ENCODE measurements around the gene MAVS.
"Not testable (repeated sequence)": the region's sequence is repeated elsewhere in the genome, so short reads cannot be mapped to it uniquely, and the experiment has no call there.

The MAVS gene

GRCh38 chr20:3839328-3839727, 7.3 kb upstream of the MAVS start:
- TF ChIP-seq, protein P1, sequence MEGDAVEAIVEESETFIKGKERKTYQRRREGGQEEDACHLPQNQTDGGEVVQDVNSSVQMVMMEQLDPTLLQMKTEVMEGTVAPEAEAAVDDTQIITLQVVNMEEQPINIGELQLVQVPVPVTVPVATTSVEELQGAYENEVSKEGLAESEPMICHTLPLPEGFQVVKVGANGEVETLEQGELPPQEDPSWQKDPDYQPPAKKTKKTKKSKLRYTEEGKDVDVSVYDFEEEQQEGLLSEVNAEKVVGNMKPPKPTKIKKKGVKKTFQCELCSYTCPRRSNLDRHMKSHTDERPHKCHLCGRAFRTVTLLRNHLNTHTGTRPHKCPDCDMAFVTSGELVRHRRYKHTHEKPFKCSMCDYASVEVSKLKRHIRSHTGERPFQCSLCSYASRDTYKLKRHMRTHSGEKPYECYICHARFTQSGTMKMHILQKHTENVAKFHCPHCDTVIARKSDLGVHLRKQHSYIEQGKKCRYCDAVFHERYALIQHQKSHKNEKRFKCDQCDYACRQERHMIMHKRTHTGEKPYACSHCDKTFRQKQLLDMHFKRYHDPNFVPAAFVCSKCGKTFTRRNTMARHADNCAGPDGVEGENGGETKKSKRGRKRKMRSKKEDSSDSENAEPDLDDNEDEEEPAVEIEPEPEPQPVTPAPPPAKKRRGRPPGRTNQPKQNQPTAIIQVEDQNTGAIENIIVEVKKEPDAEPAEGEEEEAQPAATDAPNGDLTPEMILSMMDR (IDR thresholded peaks at IDR 0.05; ENCODE audit: poor library complexity, severe bottlenecking), result no peak
- ATAC-seq (ENCODE audit: low read depth) (no peak), DNase-seq (ENCODE audit: low spot score) (no peak)
- Histone ChIP-seq H3K27me3 (ENCODE audit: insufficient read depth, poor library complexity, severe bottlenecking) (no peaks in the 10 kb centered on the region), H3K4me1 (ENCODE audit: insufficient read depth, poor library complexity, severe bottlenecking) (peaks cover 7% of the 10 kb centered on the region), H3K9me3 (ENCODE audit: severe bottlenecking) (peaks cover 5% of the 10 kb centered on the region), H3K36me3 (ENCODE audit: low read depth) (no peaks in the 10 kb centered on the region), H3K27ac (ENCODE audit: poor library complexity, severe bottlenecking) (no peak overlapping the region), H3K4me3 (ENCODE audit: severe bottlenecking) (no peak overlapping the region)

DNA sequence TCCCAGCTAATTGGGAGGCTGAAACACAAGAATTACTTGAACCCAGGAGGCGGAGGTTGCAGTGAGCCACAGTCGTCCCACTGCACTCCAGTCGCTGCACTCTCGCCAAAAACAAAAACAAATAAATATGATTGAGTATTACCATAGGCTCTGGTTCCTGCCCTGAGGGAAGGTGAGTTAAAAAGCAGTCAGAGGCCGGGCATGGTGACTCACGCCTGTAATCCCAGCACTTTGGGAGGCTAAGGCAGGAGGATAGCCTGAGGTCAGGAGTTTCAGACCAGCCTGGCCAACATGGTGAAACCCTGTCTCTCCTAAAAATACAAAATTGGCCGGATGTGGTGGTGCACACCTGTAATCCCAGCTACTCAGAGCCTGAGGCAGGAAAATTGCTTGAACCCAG, 6.4 kb upstream of the MAVS start:
- H3K27ac ChIP-seq (ENCODE audit: poor library complexity, severe bottlenecking); H3K4me3 ChIP-seq (ENCODE audit: severe bottlenecking); H3K27me3 ChIP-seq (ENCODE audit: insufficient read depth, poor library complexity, severe bottlenecking); H3K9me3 ChIP-seq (ENCODE audit: severe bottlenecking); H3K4me1 ChIP-seq (ENCODE audit: insufficient read depth, poor library complexity, severe bottlenecking); H3K36me3 ChIP-seq (ENCODE audit: low read depth); DNase-seq (ENCODE audit: low spot score): not testable (repeated sequence)
- ATAC-seq (ENCODE audit: low read depth), result peak; percentile 54

DNA sequence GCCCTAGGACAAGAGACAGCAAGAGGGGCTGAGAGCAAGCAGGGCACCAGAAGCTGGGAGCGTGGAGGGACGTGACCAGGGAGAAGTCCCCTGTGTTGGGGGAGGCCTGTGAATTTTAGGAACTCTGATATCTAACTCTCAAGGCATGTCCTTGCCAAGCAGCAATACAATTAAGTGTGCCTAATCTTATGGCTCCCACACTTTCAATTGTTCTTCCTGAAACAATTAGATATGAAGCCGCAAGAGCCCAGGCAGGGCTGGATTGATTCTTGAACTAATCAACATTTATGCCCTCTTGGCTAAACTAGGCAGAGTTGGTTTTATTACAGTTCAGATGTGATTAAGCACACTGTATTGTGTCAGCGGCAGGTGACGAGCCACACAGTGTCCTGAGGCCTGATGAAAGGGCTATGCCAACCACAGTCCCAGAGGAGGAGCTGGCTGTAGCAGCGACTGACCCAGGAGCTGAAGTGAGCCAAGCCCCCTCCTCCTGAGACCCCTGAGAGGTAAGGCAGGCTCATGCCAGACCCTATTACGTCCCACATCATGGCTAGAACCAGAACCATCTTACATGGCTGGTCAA, 4.2 kb upstream of the MAVS start:
- Histone ChIP-seq H3K27ac (ENCODE audit: poor library complexity, severe bottlenecking) (peak overlapping the region; percentile 70), H3K4me3 (ENCODE audit: severe bottlenecking) (no peak overlapping the region), H3K4me1 (ENCODE audit: insufficient read depth, poor library complexity, severe bottlenecking) (peaks cover 12% of the 10 kb centered on the region), H3K27me3 (ENCODE audit: insufficient read depth, poor library complexity, severe bottlenecking) (no peaks in the 10 kb centered on the region), H3K9me3 (ENCODE audit: severe bottlenecking) (no peaks in the 10 kb centered on the region), H3K36me3 (ENCODE audit: low read depth) (no peaks in the 10 kb centered on the region)
- TF ChIP-seq, protein P1 (IDR thresholded peaks at IDR 0.05; ENCODE audit: poor library complexity, severe bottlenecking), result no peak
- no peak for DNase-seq (ENCODE audit: low spot score)
- no peak for ATAC-seq (ENCODE audit: low read depth)

- no peaks in the 10 kb centered on the region for H3K27me3 ChIP-seq (ENCODE audit: insufficient read depth, poor library complexity, severe bottlenecking)
- no peak overlapping the region for H3K4me3 ChIP-seq (ENCODE audit: severe bottlenecking)
- peak overlapping the region; percentile 70 for H3K27ac ChIP-seq (ENCODE audit: poor library complexity, severe bottlenecking)
- ATAC-seq (ENCODE audit: low read depth), result peak; percentile 33
- DNase-seq (ENCODE audit: low spot score), result no peak
- no peaks in the 10 kb centered on the region for H3K9me3 ChIP-seq (ENCODE audit: severe bottlenecking)
- H3K4me1 ChIP-seq (ENCODE audit: insufficient read depth, poor library complexity, severe bottlenecking), result peaks cover 12% of the 10 kb centered on the region
- no peaks in the 10 kb centered on the region for H3K36me3 ChIP-seq (ENCODE audit: low read depth)
- TF ChIP-seq, protein P1 (IDR thresholded peaks at IDR 0.05; ENCODE audit: poor library complexity, severe bottlenecking), result no peak
Observed at GRCh38 chr20:3843490-3843889, 3.1 kb upstream of the MAVS start.

DNA sequence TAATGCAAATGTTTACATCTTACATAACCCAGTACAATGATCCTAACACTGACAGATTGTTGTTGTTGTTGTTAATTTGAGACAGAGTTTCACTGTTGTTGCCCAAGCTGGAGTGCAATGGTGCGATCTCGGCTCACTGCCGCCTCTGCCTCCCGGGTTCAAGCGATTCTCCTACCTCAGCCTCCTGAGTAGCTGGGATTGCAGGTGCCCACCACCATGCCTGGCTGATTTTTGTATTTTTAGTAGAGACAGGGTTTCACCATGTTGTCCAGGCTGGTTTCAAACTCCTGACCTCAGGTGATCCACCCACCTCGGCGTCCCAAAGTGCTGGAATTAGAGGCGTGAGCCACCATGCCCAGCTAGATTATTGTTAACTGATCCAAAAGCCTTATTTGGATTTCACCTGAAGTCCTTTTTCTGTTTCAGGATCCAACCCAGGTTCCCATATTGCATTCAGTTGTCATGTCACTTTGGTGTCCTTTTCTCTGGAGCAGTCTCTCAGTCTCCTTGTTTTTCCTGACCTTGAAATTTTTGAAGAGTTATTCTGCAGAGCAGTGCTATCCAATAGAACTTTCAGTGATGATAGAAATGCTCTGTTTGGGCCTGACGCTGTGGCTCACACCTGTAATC, 2.5 kb upstream of the MAVS start:
- not testable (repeated sequence) for H3K36me3 ChIP-seq (ENCODE audit: low read depth); DNase-seq (ENCODE audit: low spot score); ATAC-seq (ENCODE audit: low read depth); H3K4me3 ChIP-seq (ENCODE audit: severe bottlenecking); H3K9me3 ChIP-seq (ENCODE audit: severe bottlenecking); H3K27me3 ChIP-seq (ENCODE audit: insufficient read depth, poor library complexity, severe bottlenecking)
- peak overlapping the region; percentile 70 for H3K27ac ChIP-seq (ENCODE audit: poor library complexity, severe bottlenecking)
- H3K4me1 ChIP-seq (ENCODE audit: insufficient read depth, poor library complexity, severe bottlenecking), result peaks cover 12% of the 10 kb centered on the region

DNA sequence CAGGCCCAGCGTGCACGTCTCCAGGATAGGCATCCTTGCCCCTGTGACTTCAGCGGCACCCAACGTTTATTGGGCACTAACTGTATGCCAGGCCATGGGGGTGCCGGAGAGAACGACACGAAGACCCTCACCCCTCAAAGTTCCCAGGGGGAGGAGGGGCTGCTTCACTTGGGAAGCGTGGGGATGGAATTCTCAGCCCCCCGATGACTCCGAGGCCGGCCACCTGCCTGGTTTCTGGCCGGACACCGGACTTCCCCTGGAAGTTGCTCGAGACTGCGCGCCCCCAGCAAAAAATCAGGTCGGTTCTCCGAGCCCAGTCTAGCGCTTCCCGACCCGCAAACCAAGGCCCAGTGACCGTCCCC, 275 bp upstream of the MAVS start:
- TF ChIP-seq, protein P1 (IDR thresholded peaks at IDR 0.05; ENCODE audit: poor library complexity, severe bottlenecking), result no peak

More for the DNA sequence above, 275 bp upstream of the MAVS start:
- Histone ChIP-seq H3K27ac (ENCODE audit: poor library complexity, severe bottlenecking) (peak overlapping the region; percentile 70), H3K36me3 (ENCODE audit: low read depth) (peaks cover 4% of the 10 kb centered on the region; the same call in 1 of the 2 replicates), H3K9me3 (ENCODE audit: severe bottlenecking) (no peaks in the 10 kb centered on the region), H3K27me3 (ENCODE audit: insufficient read depth, poor library complexity, severe bottlenecking) (no peaks in the 10 kb centered on the region), H3K4me3 (ENCODE audit: severe bottlenecking) (peak overlapping the region; percentile 69), H3K4me1 (ENCODE audit: insufficient read depth, poor library complexity, severe bottlenecking) (peaks cover 12% of the 10 kb centered on the region)
- no peak for ATAC-seq (ENCODE audit: low read depth)
- DNase-seq (ENCODE audit: low spot score), result no peak
